ENCODE results near the gene KDM3B.

Gene KDM3B

GRCh38 chr5:138466900-138467710 is 114.6 kb downstream of the KDM3B start:
- no peaks in the 10 kb centered on the region for H3K79me2 ChIP-seq (ENCODE audit: insufficient read depth, low read length)
- TF ChIP-seq CTCF (conservative IDR thresholded peaks at IDR 0.05; ENCODE audit: low read length) (no peak), EZH2phosphoT487 (IDR thresholded peaks at IDR 0.05; ENCODE audit: borderline replicate concordance) (no peak)
- H2AFZ ChIP-seq (ENCODE audit: low read length): no peak overlapping the region
- H3K9me3 ChIP-seq (ENCODE audit: insufficient read depth, low read depth, low read length): no peaks in the 10 kb centered on the region
- no peak overlapping the region for H3K4me2 ChIP-seq (ENCODE audit: low read depth, low read length, poor library complexity, severe bottlenecking)
- no peak overlapping the region for H3K4me3 ChIP-seq (ENCODE audit: low read length, poor library complexity, severe bottlenecking)
- no peaks in the 10 kb centered on the region for H3K36me3 ChIP-seq (ENCODE audit: insufficient read depth, low read length)
- no peaks in the 10 kb centered on the region for H3F3A ChIP-seq (ENCODE audit: low read depth)
- H3K9me2 ChIP-seq (replicated peaks; ENCODE audit: low read depth, low read length): no peaks in the 10 kb centered on the region
- peaks cover 4% of the 10 kb centered on the region for H4K20me1 ChIP-seq (ENCODE audit: insufficient read depth, low read length, poor library complexity, severe bottlenecking)
- H3K9ac ChIP-seq (ENCODE audit: low read depth, low read length, poor library complexity, severe bottlenecking): no peak overlapping the region
- peaks cover 6% of the 10 kb centered on the region for H3K4me1 ChIP-seq (ENCODE audit: insufficient read depth, low read length, poor library complexity, severe bottlenecking)
- H3K27me3 ChIP-seq (ENCODE audit: insufficient read depth, low read length, poor library complexity, severe bottlenecking): peaks cover 29% of the 10 kb centered on the region

- H3K4me1 ChIP-seq (ENCODE audit: insufficient read depth, low read length, poor library complexity, severe bottlenecking): peaks cover 6% of the 10 kb centered on the region
- TF ChIP-seq CTCF (conservative IDR thresholded peaks at IDR 0.05; ENCODE audit: low read length) (no peak), EZH2phosphoT487 (IDR thresholded peaks at IDR 0.05; ENCODE audit: borderline replicate concordance) (no peak)
- no peaks in the 10 kb centered on the region for H3K9me2 ChIP-seq (replicated peaks; ENCODE audit: low read depth, low read length)
- H3K9ac ChIP-seq (ENCODE audit: low read depth, low read length, poor library complexity, severe bottlenecking): no peak overlapping the region
- no peaks in the 10 kb centered on the region for H3K79me2 ChIP-seq (ENCODE audit: insufficient read depth, low read length)
- no peaks in the 10 kb centered on the region for H3F3A ChIP-seq (ENCODE audit: low read depth)
- no peaks in the 10 kb centered on the region for H3K36me3 ChIP-seq (ENCODE audit: insufficient read depth, low read length)
- peaks cover 29% of the 10 kb centered on the region for H3K27me3 ChIP-seq (ENCODE audit: insufficient read depth, low read length, poor library complexity, severe bottlenecking)
- H3K4me2 ChIP-seq (ENCODE audit: low read depth, low read length, poor library complexity, severe bottlenecking): no peak overlapping the region
- peaks cover 4% of the 10 kb centered on the region for H4K20me1 ChIP-seq (ENCODE audit: insufficient read depth, low read length, poor library complexity, severe bottlenecking)
- no peaks in the 10 kb centered on the region for H3K9me3 ChIP-seq (ENCODE audit: insufficient read depth, low read depth, low read length)
- no peak overlapping the region for H3K4me3 ChIP-seq (ENCODE audit: low read length, poor library complexity, severe bottlenecking)
- H2AFZ ChIP-seq (ENCODE audit: low read length): no peak overlapping the region
Measured at GRCh38 chr5:138467711-138468132, 115.2 kb downstream of the KDM3B start.

- Histone ChIP-seq H3F3A (ENCODE audit: low read depth) (no peaks in the 10 kb centered on the region), H3K9ac (ENCODE audit: low read depth, low read length, poor library complexity, severe bottlenecking) (no peak overlapping the region), H3K9me3 (ENCODE audit: insufficient read depth, low read depth, low read length) (no peaks in the 10 kb centered on the region), H3K4me1 (ENCODE audit: insufficient read depth, low read length, poor library complexity, severe bottlenecking) (peaks cover 5% of the 10 kb centered on the region), H2AFZ (ENCODE audit: low read length) (no peak overlapping the region), H3K27me3 (ENCODE audit: insufficient read depth, low read length, poor library complexity, severe bottlenecking) (peaks cover 29% of the 10 kb centered on the region), H3K79me2 (ENCODE audit: insufficient read depth, low read length) (no peaks in the 10 kb centered on the region), H3K4me2 (ENCODE audit: low read depth, low read length, poor library complexity, severe bottlenecking) (no peak overlapping the region), H4K20me1 (ENCODE audit: insufficient read depth, low read length, poor library complexity, severe bottlenecking) (peaks cover 4% of the 10 kb centered on the region), H3K4me3 (ENCODE audit: low read length, poor library complexity, severe bottlenecking) (no peak overlapping the region), H3K9me2 (replicated peaks; ENCODE audit: low read depth, low read length) (no peaks in the 10 kb centered on the region), H3K36me3 (ENCODE audit: insufficient read depth, low read length) (no peaks in the 10 kb centered on the region)
- TF ChIP-seq EZH2phosphoT487 (IDR thresholded peaks at IDR 0.05; ENCODE audit: borderline replicate concordance) (no peak), CTCF (conservative IDR thresholded peaks at IDR 0.05; ENCODE audit: low read length) (no peak)
Measured at GRCh38 chr5:138468133-138468965, 115.9 kb downstream of the KDM3B start.
